GDM1 (cell line): Measurements from ENCODE around the gene ADGRG3.
A peak's percentile ranks its signal among the peaks of the same experiment; 100 is the strongest.

ENCODE experiments used
- DNase-seq: peaks from one replicate; lab custom pipeline; 2025; lab: John Stamatoyannopoulos, UW

The ADGRG3 gene

DNA sequence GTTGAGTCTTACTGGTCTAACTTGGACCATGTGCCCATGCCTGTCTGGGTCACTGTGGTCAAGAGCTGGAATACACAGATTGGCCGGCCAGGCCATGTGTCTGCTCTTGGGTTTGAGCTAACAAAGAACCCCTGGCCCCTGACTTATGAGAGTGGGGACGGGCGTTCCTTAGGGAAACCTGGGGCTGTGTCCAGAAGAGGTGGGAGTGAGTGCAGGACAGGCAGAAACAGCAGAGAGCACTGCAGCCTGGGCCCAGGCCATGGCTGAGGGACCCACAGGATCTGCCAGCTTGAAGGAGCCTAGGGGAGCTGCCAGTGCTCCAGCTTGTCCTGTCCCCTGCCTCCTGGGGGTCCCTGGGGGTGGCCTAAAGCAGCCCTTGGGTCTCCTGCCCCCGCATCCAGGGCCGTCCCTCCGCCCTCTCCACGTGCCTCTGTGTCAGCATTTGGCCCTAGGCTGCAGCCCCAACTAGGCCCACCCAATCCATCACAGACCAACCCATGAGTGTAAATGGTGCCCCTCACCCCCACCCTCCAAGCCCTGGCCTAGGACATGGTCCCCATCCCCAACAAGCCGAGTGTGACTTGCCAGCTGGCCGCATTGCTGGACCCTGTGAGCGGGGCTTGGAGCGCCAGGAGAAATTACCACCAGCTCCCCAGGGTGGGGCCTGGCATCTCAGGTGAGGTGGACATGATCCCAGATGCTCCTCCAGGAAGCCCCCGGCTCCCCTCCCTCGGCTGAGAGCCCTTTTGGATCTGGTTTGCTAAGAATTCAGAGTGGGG lies 14.0 kb downstream of the ADGRG3 start:
- DNase-seq = no peak

DNA sequence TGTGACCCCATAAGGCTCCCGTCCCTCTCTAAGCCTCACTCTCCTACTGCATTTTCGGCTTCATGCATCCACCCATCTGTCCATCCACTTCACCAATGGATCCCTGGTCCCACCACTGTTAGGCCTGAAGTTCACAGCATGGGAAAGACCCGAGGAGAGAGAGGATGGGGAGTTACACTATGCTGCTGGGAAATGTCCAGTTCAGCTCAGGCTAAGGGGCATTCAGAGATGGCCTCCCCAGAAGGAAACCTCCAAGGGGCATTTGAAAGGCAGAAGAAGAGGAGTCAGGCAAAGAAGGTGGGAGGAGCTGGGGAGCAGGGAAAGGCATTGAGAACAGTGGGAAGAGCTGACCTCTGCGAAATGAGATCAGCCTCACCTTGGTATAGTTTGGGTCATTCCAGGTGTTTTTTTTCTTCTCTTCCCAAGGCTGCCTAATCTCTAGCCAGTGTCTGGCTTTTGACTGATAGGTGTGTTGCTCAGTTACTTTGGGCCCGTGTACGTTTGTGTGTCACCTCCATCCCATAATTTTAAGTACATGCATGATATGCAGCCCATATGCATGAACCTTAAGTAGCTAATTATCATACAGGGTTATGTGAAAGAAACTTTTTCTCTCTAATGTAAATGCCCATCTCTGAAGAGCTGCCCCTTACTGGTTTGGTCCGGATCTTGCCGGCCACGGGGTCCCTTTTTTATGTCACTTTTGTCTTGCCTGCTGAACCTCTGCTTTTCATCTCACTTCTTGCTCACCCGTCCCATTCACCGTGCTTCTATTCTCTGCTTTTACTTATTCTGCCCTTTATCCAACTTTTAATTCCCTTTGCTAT lies 14.9 kb downstream of the ADGRG3 start:
- DNase-seq = no peak

DNA sequence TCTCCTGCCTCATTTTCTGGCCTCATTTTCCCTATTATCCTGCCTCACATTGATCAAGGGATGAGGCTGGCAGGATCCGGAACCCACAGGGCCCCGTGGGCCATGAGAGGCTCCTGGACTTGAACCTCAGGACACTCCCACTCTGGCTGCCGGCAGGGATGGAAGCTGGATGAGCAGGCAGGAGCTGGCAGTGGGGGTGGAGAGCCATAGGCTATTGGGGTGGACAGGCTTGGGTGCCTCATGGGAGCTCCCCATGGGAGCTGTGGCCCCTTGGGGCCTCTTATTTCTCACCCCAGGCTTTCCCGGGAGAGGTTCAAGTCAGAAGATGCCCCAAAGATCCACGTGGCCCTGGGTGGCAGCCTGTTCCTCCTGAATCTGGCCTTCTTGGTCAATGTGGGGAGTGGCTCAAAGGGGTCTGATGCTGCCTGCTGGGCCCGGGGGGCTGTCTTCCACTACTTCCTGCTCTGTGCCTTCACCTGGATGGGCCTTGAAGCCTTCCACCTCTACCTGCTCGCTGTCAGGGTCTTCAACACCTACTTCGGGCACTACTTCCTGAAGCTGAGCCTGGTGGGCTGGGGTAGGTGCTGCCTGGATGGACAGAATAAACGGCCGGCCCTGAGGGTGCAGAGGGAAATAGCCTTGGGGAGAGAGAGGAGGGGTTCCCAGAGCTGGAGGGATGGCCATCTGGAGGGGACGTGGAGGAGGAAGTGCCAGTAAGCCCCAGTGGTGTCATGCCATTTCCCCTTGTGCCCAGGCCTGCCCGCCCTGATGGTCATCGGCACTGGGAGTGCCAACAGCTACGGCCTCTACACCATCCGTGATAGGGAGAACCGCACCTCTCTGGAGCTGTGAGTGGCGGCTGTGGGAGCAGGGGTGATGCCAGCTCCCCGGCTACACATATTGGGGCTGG lies 15.8 kb downstream of the ADGRG3 start:
- no peak for DNase-seq

DNA sequence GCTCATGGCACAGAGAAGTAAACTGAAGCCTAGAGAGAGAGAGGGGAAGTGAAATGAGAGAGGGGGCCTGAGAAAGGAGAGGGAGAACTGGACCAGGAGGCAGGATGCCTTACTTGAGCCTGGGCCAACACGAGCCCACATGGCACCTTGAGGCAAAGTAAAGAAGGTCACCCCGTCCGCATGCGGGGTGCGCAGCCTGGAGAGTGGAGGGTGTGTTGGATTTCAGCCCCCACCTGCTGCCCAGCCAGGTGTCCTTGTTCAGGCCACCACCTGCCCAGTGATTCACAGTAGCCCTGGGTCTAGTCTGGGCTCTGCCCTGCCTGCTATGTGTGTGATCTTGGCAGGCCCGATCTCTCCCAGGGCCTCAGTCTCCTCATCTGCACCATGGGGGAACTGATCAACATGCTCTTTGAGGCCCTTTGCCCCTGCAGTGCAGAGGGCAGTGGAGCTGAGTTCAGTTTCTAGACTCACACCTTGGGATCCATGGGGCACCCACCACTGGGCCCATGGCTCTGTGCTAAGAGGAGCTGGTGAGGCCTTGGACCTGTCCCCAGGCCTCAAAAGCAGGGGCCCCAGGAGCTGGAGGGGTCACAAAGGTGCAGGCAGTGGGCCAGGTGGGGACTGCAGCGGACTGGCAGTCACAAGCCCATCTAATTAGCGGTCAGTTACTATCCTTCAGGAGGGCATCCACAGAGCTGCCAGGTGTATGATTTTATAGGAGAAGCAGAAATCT lies 16.7 kb downstream of the ADGRG3 start:
- DNase-seq = no peak

DNA sequence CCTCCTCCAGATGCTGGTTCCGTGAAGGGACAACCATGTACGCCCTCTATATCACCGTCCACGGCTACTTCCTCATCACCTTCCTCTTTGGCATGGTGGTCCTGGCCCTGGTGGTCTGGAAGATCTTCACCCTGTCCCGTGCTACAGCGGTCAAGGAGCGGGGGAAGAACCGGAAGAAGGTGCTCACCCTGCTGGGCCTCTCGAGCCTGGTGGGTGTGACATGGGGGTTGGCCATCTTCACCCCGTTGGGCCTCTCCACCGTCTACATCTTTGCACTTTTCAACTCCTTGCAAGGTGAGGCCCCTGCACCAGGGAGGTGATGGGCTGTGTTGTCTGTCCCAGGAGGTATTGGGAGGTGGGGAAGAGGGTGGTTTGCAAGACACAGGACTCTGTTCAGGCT lies 17.5 kb downstream of the ADGRG3 start:
- no peak for DNase-seq

DNA sequence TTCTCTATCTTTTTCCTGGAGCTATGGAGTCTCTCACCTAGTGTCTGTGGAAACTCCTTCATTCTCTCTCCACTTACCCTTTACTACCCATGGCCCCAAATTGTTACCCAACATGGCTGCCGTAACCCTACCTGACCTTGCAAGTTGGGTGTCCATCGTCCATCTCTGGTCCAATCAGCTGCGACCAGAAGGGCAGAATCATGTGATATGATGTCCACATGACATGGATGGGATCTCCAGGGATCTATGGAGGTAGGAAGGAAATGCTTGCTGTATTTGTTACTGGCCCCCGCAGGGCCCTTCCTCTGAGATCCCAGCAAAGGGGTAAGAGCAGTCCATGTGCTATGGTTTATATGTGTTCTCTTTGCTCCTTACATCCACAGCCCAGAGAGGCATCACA lies 18.5 kb downstream of the ADGRG3 start:
- DNase-seq = no peak

DNA sequence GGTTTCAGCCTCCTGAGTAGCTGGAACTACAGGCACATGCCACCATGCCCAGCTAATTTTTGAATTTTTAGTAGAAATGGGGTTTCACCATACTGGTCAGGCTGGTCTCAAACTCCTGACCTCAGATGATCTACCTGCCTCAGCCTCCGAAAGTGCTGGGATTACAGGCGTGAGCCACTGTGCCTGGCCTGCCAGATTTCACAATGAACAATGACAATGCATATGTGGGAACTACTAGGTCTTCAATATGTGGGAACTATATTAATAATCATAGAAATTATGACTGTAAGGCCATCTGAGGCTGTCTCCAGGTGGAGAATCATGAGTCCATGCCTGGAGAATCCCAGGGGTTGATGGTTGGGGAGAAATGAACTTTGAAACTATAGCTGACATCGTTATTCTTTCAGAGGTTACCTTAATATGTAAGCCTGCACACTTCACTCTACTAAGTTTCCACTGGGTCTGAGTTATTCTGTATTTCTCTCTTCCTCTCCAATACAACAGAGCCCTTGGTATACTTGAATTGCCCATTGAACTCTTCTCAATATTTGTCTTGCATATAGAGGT lies 19.3 kb downstream of the ADGRG3 start:
- no peak for DNase-seq

DNA sequence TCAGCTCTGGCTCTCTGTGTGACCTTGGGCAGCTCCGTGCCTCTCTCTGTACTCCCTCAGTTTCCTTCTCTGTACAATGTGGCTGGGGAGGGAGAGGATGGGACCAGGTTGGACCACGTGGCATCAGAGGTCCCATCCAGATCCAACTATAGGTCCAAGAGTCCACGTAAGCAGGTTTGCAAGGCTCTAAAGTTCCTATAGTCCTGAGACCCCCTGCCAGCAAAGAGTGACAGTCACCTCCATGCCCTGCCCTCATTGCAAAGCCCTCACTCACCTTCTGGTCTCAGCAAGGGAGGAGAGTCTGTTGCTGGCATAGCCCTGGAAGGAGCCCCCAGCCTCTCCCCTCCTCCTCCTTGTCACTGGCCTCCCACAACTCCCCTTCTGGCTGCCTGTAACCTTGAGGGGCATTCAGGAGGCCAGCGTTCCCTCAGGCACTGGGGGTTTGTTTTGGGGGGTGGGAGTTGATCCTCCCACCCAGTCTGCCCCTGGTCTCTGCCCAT lies 20.4 kb downstream of the ADGRG3 start:
- DNase-seq = no peak

DNA sequence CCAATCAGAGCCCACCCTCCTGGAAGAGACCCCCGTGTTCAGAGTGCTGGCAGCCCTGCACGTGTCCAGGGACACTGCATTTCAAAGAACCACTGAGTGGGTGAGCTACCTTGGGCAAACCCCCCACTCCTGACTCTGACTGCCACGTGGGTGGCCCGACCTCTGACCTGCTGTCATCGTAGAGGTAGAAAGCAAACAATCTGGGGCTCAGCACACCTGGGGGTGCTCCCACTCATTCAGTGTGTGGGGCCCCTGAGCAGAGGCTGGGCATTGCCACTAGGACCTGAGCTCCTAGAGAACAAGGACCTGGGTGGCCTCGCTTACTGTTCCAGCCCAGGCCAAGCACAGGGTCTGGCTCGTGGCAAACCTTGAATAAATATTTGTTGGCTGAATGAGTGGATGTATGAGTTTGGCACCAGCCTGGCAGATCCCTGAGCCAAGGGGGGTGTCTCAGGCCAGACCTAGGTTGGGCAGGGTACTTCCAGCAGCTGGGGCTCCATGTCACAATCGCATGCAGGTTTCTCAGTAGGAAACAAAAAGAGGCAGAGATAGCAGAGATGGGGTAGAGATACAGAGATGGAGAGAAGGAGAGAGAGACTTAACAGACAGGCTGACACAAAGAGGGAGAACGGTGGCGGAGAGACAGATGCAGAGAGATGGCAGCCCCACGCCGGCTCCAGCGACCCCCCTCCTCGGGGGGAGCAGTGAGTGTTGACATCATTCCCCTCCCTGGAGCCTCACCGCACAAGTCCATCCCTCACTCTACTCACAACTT lies 21.1 kb downstream of the ADGRG3 start:
- DNase-seq = no peak

DNA sequence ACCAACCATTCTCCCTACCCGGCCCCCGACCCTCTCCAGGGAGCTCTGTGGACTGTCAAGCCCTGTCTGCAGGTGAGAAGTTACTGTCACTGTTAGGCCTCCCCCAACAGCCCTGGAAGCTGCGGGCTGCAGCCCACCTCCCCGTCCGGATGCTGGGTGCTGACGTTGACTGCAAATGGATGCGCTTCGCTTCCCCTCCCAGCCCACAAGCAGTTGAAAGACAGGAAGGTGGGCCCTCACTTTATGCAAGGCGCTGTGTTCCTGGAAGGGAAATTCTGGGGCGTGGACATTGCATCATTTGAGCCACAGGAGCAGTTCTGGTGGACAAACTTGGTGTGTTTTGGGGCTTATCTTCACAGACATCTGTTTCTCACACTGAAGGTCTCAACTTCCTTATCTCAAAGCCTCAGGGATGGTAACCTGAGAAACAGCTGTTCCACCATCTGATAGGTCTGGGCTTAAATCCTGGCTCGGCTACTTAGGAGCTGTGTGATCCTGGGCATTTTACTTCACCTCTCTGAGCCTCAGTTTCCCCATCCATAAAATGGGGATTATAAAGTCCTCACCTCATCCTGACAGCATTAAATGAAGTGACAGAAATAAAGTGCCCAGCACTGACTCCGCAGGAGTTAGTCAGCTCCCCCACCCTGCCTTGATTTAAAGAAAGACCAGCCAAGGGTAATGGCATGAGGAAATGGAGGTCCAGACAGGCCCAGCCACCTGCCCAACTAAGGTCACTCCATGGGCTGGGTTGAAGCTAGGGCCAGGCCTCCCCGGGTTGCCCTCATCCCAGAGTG lies 21.9 kb downstream of the ADGRG3 start:
- DNase-seq = peak; percentile 94

DNA sequence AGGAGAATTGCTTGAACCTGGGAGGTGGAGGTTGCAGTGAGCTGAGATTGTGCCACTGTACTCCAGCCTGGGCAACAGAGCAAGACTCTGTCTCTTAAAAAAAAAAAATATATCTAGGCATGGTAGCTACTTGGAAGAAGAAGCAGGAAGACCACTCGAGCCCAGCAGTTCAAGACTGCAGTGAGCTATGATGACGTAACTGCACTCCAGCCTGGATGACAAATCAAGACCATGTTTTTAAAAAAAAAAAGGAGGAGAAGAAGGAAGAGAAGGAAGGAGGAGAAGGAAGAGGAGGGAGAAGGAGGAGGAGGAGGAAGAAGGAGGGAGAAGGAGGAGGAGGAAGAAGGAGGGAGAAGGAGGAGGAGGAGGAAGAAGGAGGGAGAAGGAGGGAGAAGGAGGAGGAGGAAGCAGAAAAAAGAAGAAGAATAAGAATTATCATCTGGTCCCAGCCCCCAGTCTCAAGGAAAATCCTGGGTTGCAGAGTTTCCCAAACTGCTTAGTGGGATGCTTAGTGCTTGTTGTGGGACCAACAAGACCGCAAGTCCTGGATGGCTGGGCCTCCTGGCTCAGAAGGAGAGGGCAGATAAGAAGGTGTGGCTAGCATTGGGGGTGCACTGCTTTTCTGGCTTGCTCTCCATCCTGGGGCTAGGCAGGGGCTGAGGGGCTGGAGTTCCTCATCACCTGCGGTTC lies 22.8 kb downstream of the ADGRG3 start:
- peak; percentile 44 for DNase-seq

DNA sequence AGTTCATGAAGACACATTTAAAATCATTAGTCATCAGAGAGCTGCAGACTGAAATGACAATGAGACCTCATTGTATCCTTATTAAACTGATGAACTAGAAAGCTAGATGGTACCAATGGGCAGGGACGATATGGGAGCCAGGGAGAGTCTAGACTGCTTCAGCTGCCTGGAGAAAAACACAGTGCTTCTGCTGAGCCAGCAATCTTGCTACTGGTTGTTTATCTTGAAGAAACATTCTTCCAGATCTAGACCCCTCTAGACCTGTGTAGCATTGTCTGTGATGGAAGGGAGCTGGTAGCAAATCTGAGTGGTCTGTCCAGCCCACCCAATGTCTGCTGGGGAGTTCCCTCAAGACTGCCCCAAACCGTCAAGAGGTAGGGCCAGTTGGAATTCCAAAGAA lies 24.5 kb downstream of the ADGRG3 start:
- DNase-seq = no peak

DNA sequence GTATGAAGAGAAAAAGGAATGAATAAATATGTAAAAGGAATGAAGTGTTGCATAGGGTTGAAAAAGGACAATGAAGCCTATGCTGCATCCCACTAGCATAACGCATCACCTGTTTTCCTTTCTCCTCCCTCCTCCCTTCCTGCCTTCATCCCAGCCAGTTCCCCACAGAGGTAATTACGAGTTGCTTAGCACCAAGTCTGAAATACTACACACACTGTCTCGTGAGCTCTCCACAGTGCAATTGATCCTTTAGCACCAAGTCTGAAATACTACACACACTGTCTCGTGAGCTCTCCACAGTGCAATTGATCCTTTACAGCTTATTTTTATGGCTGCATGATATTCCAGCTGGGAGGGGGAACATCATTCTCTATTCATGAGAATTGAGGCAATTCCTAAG lies 25.4 kb downstream of the ADGRG3 start:
- DNase-seq = no peak

DNA sequence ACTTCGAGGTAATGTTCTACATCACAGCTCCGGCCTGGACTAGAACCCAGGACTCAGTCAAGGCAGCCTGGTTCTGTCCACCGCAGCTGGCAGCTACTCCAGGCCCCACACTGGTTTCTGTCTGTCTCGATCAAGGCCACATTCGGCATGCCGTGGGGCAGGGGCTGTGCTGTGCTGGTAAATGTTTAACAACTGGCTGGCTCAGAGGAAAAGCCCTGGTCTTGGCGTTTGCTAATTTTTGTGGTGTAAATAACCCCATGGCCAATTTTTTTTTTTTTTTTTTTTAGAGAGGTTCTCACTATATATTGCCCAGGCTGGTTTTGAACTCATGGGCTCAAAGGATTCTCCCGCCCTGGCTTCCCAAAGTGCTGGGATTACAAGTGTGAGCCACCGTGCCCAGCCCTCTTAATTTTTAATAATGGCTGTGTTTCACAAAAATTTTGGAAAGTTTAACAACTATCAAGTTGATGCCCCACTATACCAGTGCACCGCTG lies 26.2 kb downstream of the ADGRG3 start:
- DNase-seq = no peak

DNA sequence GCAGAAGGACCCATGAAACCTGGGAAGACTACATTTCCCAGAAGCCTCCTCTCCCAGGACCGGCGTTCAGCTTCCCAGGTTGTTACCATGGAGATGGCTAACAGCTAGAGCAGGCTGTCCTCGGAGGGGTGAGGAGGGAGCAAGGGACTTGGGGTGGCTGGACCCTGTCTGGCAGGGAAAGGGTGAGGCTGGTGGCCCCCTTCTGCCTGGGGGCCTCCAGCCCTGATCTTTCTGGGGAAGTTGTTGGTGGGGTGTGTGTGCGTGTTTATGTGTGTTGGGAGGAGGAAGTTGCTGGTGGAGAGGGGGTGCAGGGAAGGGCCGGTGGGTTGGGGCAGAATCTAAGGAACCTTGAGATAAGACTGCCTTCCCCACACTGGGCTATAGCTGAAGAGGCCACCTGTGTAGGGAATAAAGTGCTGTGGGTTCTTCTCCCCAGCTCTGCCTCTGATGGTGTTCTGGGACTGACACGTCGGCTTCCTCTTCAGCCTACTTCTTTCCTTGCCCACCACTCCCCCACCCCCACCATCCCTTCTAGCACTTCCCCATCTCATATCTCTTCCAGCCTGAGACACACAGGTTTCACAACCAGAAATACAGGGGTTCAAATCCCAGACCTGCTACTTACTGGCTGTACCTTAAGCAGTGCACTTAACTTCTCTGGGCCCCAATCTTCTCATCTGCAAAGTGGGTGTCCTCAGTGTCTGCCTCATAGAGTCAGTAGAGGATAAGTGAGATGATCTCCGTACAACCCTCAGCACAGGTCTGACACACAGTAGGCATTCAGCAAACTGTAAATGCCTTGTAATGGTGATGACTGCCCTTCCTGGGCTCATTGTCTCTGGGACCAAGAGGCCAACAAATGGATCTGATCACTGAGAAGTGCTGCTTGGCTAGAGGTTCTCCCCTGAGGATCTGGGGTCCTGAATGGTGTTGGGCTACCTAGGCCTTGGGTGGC lies 26.9 kb downstream of the ADGRG3 start, which contains the start of gene DRC7:
DRC7 (plus strand) TSS at position 82 of the 955 bp plus-strand sequence. CDS start 3,144 bp downstream, outside the sequence.
- peak; percentile 79 for DNase-seq

DNA sequence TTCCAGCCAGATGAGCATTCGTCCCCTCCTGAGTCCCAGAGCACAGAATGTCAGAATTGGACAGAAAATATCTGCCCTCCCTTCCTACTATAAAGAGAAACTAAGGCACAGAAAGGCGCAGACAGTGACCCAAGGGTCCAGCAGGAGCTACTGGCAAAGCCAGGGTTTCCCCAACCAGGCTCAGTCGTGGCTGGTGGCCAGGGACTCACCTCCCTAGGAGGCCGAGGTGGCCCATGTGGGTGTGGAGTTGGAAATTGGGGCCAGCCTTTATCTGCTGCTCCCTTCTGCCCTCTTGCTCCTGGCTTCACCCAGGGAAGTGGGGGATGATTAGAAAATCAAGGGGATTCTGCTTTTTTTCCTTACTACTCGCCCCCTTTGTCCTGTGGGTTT lies 27.6 kb downstream of the ADGRG3 start:
- DNase-seq = no peak

DNA sequence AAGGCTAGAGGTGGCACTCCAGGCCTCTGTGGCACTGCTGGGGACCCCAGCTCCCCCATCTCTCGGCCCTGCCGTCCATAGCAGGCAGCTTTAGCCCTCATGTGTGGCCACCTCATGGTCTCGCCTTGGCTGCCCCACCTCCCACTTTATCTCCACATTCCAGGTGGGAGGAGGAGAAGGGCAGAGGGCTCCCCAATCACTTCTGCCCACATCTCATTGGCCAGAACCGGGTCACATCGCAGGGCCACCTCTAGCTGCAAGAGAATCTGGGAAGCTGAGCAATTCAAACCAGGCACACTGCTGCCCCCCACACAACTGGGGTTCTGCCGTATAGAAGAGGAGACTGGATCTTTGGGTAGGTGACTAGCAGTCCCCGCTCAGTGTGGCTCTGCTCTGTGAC lies 28.1 kb downstream of the ADGRG3 start:
- no peak for DNase-seq
